NCI-H748 treated with DMSO at 0.1 percent for 48 hours (cell line): ENCODE measurements around the gene TMEM31.

Experiments used
- DNase-seq: peaks from one replicate; lab custom pipeline; 2025; lab: John Stamatoyannopoulos, UW

TMEM31 gene, protein sequence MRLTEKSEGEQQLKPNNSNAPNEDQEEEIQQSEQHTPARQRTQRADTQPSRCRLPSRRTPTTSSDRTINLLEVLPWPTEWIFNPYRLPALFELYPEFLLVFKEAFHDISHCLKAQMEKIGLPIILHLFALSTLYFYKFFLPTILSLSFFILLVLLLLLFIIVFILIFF

DNA sequence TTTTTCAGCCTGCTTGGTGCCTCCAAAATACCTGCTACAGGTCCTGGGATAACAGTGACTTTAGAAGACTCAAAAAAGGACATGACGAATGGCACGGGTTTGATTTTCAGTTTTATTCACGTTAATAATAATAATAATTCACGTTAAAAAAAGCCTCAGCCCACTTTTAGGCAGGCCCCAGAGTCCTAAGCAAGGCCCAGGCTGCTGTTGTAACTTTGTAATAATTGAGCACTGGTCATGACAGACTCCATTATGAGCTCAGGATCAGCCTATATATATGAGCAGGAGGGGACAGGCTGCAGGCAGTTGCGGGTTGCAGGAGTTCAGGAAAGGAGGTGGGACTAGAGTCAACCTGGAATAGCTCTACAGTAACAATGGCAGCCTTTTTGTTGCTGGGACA lies at the start of gene TMEM31:
Gene TMEM31 (plus strand): TSS at position 301 of the 400 bp plus-strand sequence. CDS start 1,350 bp downstream, outside the sequence.
- DNase-seq, result no peak

DNA sequence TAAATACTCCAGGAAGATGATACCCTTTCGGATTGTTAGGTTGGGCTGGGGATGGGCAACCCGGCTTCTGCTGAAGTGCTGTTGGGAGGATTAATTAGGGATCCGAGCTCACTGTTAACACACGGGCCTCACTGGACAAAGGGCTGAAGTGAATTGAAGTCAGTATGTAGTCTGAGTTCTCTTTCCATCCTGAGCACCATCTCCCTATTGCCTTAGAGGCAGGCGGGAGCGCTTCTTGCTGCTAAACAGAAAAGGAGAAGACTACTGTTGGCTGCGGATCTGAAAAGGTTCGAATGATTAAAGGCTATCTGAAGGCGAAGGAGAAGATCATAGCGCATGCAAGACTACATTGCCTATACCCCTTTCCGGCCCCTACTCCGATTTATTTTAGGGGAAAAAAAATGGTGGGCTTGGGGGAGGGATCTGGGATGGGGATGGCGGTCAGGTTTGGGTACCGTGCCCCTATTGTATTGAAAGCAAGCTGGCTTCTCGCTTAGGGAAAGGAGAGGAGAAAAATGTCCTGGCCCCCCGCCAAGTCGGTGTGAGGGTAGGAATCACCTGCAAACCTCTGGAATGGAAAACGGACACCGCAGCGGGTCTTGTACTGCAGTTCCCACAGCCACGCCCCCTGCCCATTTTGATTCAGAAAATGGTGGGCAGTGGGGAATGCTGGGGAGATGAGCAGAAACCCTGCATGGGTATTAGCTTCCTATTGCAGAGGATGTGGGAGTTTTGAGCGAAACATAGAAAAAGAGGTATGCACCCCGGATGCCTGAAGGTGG lies 46.5 kb upstream of the TMEM31 start:
- no peak for DNase-seq

DNA sequence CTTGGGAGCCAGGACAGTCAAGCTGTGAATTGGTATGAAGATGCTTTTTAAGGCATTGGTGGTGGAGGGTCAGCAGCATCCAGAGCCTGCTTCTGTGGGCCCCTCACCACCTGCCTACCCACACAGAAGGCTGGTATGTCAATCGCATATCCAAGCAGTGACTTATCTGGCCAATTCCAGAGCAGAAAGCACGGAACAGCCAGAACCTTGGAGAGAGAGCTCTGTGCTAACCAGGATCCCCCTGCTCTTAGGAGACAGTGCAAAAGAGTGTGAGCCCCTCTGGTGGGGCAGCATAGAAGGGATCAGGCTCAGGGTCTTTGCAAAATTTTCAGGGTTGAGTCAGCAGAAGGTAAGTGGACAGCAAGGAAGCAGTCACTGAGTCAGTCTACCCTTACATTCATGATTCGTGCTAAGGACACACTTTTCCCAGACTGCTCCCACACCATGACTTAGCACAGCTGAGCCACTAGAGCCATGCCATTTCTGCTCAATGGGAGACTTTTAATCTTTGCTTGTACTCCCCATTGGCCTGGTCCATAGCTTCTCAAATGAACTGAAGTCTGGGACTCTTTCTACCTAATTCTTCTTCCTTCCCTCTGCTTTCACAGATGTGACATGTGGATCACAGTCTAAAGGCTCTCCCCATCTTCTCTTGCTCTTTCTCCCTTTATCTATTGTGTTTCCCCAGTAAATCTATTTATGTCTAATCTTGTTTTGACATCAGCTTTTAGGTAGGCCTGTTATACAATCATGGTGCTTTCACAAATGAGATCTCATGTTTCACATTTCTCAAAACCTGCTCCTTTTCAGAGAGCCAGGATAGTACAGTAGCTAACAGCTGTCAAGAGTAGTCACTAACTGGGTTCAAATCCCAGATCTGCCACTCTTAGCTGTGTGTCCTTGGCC lies 44.3 kb upstream of the TMEM31 start:
- no peak for DNase-seq

DNA sequence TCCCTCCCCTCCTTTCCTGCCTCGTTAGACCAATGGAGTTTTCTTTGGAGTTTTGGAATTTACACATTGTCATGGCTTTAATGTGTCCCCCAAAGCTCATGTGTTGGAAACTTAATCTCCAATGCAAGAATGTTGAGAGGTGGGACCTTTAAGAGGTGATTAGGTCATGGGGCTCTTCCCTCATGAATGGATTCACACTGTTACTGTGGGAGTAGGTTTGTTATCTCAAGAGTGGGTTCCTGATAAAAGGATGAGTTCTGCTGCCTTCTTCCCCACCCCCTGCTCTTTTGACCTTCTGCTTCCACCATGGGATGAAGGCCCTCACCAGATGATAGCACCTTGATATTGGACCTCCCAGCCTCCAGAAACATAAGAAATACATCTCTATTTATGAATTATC lies 41.0 kb upstream of the TMEM31 start:
- DNase-seq, result no peak

GRCh38 chrX:103674531-103675454 lies 35.9 kb upstream of the TMEM31 start:
- DNase-seq, result no peak

- no peak for DNase-seq
Measured at GRCh38 chrX:103678199-103678993, 32.3 kb upstream of the TMEM31 start.

DNA sequence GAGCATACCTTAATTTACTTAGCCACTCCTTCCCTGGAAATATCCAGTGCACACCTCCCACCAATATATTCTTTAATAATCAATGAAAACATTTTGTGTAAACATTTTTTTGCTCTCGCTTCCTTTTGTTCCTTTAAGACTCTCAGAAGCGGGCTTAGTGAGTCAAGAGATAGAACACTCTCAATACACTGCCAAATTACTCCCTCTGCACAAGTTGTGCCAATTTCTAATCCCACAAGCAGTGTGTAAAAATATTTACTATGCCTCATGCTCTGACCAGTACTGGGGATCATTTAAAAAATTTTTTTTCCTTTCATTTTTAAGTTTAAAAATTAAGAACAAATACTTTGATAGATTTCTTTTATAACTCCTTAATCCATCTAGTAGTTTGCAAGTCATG lies 29.3 kb upstream of the TMEM31 start:
- DNase-seq, result no peak

DNA sequence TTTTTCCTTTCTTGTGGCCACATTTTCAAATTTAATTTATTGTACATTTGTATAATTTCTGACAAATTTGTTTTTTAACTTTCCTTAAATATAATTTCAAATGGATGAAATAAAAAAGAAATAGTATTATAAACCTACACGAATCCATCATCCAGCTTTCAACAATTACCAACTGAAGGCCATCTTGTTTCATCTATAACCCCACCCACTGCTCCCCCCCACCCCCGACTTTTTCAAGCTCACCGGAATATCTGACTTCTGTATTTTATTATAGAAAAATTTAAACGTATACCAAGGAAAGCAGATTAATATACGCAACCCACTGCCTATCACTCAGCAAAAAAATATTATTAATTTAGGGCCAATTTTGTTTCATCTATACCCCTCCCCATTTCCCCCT lies 25.3 kb upstream of the TMEM31 start:
- no peak for DNase-seq

DNA sequence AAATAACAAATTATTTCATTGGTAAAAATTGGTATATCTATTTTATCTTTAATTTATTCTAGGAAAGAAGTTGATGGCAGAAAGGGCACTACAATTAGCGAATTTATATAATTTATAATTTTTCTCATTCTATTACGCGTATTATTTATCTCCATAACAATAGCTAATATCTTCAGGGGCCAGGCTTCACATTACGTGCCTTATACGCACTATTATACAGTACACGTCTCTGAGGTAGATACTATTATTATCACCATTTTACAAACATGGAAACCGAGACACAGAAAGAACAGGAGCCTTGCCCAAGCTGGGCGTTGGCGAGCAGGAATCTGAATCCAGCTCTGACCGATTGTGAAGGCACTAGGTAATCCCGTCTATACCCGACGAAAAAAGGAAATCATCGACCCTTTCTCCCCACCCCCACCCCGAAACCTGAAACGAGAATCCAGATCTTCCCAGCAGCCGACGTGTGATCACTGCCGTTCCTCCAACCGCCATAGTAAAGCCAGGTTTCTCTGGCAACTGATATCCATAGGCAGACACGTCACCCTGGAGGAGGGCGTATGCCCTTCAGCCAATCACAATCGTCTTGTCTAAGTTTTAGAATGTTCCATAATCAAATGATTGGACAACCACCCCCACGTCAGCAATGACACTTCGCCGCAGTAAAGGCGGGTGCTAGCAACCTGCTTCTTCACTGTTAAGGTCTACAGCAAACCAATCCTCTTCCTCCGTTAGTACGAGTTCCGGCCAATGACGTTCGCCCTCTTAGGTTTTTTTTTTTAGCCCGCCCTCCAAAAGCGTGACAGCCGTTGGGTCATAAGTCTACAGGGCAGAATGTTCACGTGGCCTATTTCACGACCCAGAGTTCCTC lies 24.3 kb upstream of the TMEM31 start, which contains the start of gene MORF4L2:
Gene MORF4L2 (minus strand): TSS at position 501 of the 874 bp plus-strand sequence. CDS start 9,672 bp downstream, outside the sequence.
- peak; percentile 91 for DNase-seq

- peak; percentile 79 for DNase-seq
Measured at GRCh38 chrX:103687073-103687695, 23.5 kb upstream of the TMEM31 start.

DNA sequence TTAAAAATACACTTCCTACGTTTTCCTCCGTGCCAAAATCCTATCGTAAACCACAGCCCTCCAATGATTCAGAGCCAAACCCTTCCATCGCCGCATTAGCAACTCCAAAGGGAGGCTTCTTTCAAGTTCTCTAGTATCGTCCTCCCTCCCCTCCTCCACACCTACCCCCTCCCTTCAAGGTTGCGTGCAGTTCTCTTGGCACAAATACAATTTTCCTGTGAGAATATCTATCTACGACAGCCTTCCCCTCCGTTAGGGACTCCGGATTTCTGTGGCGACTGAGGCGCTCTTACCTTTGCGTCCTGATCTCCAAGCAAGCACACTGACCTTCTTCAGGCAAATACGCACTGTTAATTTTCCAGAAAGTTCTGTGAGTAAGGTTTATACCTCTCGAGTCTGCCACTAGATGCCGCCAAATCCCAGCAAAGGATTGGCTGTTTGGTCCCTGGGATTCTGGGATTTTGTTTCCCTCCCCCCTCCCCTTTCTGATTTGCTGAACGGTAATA lies 23.0 kb upstream of the TMEM31 start:
- DNase-seq, result peak; percentile 70

DNA sequence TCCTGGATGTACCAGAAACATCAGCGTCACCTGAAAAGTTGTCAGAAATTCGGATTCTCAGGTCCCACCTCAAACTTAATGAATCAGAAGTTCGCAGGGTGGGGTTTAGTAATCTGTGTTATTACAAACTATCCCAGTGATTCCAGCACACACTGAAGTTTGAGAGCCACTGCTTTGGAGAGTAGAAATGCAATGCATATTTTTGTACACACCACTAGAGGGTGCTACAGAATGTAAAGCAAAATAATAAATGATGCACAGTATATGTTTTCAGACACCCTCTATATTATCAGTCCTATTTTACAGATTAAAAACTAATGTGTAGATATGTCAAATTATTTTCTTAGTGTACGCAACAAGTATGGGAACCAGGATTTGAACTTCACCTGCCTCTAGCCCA lies 21.8 kb upstream of the TMEM31 start:
- DNase-seq, result peak; percentile 9

DNA sequence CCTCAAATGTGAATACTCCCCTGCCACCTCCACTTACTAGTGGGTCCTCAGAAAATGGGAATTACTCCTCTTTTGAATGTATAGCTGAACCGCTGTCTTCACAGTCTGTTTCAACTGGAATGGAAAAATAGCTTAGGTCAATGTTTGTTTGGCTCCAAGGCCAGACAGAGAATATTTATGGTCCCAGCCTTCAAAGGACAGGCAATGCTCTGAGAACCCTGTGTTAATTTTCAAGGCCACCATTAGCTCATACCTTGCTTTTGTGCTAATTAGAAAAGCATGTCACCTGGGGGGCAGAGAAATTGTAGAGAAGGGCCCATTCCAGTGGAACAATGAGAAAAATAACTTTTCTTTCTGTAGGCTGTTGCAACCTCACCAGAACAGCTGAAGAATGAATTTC lies 19.6 kb upstream of the TMEM31 start:
- DNase-seq, result no peak

- no peak for DNase-seq
Measured at GRCh38 chrX:103697687-103698086, 13.0 kb upstream of the TMEM31 start.

DNA sequence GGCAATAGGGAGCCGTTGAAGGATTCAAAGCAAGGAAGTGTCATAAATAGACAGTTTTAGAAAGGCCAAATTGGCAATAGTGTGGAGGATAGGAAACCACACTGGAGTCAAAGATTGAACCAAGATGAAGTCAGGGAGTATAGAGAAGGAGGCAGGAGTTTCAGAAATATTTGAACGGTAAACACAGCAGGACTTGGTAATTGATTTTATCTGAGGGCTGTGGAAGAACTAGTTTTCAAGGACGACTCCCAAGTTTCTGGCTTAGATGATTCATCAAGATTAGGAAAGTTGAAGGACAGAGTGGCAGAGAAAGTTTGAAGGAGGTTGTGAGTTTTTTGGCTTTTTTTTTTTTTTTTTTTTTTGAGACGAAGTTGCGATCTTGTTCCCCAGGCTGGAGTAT lies 11.5 kb upstream of the TMEM31 start:
- DNase-seq, result no peak

GRCh38 chrX:103704863-103705262 lies 5.8 kb upstream of the TMEM31 start:
- no peak for DNase-seq

GRCh38 chrX:103716962-103717361 lies 6.3 kb downstream of the TMEM31 start:
- no peak for DNase-seq

DNA sequence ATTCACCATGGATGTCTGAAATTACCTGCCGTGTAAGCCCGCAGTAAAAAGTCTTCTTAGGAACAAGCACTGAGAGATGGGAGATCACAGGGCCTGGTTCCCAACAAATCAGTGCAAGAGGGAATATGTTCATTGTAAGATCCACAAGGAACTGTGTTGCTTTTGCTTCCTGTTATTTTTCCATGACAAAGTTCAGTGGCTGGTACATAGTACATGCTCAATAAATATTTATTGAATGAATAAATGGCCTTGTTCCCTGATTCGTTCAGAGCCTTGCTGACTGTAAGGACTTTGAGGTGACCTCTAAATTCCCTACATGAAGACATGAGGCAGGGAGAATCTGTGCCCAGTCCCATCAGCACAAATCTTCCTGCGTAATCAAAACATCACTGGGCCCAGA lies 7.4 kb downstream of the TMEM31 start:
- DNase-seq, result no peak

DNA sequence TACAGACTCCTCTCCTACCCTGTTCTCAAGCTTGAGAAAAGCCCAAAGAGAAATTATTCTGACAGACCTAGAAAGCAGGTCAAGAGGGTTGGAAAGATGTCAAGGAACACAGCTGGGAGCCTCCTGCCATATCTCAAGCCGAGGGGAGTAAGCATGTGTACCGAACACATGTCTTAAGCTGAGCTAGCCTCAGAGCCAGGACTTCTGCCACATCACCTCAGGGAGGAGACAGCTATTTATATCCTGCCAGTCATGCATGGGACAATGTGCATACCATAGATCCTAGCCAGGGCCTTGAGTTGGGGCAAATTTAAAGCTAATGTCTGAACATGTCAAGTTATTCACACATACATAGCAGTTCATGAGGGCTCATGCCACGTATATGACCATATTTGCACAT lies 11.8 kb downstream of the TMEM31 start:
- DNase-seq, result no peak
